ENCODE results near the gene TICAM2.

Gene TICAM2

DNA sequence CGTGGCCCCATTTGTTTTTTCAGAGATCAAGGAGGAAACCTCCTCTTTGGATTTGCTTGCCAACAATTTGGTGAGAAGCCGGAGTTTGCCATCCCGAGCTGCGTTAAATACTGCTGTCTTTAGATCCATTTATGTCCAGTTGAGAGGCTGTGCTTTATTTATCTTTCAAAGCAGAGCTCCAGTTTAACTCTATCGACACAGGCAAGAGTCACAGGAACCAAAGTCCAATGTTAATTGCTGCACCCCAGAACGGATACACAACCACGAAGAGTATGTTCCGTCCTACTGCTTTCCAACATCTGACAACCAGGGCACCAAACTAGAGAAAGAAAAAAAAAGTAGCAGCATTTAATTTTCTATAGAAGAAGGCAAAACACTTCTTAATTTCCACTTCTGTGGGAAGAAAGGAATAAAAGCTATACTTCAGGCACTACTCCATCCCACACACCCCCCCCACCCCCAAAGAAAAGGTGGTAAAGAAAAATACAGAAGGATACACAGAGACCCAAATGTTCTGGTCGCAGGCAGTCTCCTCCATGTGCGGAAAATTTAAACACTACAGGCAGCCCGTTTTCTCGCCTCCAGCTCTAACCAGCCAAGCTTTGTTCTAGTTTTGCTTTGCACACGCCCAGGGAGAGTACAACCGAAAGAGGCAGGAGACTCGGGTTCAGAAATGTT lies 58.8 kb downstream of the TICAM2 start:
- H3K4me3 Mint-ChIP-seq, result peak overlapping the region; percentile 94
- H3K4me1 Mint-ChIP-seq (ENCODE audit: low read depth), result peaks cover 57% of the 10 kb centered on the region
- H3K27me3 Mint-ChIP-seq, result no peaks in the 10 kb centered on the region
- peak overlapping the region; percentile 96 for H3K27ac Mint-ChIP-seq
- H3K9me3 Mint-ChIP-seq, result peaks cover 7% of the 10 kb centered on the region
- H3K36me3 Mint-ChIP-seq (ENCODE audit: low read depth), result peaks cover 58% of the 10 kb centered on the region

DNA sequence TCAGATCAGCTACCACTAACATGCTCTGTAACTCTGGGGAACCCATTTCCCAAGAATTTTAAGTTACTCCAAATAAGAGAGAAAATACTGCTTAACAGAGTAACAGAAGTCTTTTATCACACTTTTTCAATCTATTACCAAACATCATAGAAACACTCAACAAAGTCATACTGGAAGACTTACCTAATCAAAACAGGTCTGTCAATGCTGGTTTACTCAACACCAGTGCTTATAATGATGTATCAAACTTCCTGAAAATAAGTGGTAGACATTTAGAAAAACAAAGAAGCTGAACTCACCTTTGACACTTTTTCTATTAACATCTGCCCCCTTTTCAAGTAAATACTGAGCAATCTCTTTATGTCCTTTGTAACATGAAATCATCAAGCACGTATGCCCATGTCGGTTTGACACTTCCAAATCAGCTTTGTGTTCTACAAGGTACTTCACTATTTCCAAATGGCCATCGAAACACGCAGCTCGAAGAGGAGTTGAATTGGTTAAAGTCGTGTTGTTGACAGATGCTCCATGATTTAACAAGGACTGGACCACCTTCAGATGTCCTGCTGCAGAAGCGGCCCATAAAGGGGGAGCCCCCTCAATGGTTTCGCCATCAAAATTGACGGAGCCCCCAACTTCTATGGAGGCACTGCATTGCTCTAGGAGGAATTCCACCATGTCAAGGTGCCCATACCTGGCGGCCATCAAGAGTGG lies 59.5 kb downstream of the TICAM2 start:
- Mint-ChIP-seq H3K4me1 (ENCODE audit: low read depth) (peaks cover 64% of the 10 kb centered on the region), H3K27ac (peak overlapping the region; percentile 96), H3K9me3 (peaks cover 7% of the 10 kb centered on the region), H3K36me3 (ENCODE audit: low read depth) (peaks cover 64% of the 10 kb centered on the region), H3K27me3 (no peaks in the 10 kb centered on the region), H3K4me3 (peak overlapping the region; percentile 94)

DNA sequence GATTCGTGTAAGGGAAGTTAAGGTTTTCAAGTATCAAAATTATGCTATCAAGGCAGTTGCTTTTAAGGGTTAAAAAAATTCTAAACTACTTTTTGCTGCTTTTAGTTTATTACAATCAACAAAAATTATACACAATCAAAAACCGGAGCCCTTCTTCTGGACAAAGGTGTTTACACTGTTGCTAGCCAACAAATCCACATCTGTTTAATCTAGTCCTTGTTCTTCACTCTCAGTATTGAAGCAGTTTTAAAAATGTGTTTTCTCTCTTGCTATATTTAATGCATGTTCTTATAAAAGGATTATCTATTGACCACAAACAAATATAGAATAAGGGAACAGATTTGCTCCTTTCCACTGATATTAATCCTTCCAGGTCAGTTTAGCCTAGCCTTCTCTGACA lies 60.2 kb downstream of the TICAM2 start:
- peaks cover 70% of the 10 kb centered on the region for H3K4me1 Mint-ChIP-seq (ENCODE audit: low read depth)
- H3K36me3 Mint-ChIP-seq (ENCODE audit: low read depth), result peaks cover 71% of the 10 kb centered on the region
- H3K27me3 Mint-ChIP-seq, result no peaks in the 10 kb centered on the region
- H3K9me3 Mint-ChIP-seq, result peaks cover 7% of the 10 kb centered on the region
- H3K27ac Mint-ChIP-seq, result peak overlapping the region; percentile 96
- H3K4me3 Mint-ChIP-seq, result peak overlapping the region; percentile 94

DNA sequence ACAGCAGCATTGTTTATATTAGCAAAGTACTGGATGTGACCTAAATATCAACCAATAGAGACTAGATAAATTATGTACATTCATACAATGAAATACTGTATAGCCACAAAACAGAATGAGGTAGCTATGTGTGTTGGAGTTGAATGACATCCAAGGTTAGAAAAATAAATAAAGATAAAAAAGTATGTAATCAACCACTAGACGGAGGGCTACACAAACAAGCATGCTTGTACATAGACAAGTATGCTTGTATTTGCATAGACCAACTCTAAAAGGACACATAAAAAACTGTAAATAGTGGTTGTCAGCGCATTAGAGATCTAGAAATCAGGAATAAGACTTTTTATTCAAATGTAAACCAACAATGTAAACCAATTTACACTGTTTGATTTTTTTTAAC lies 60.7 kb downstream of the TICAM2 start:
- peaks cover 72% of the 10 kb centered on the region for H3K36me3 Mint-ChIP-seq (ENCODE audit: low read depth)
- no peaks in the 10 kb centered on the region for H3K27me3 Mint-ChIP-seq
- peak overlapping the region; percentile 94 for H3K4me3 Mint-ChIP-seq
- H3K9me3 Mint-ChIP-seq, result peaks cover 7% of the 10 kb centered on the region
- H3K4me1 Mint-ChIP-seq (ENCODE audit: low read depth), result peaks cover 75% of the 10 kb centered on the region
- H3K27ac Mint-ChIP-seq, result no peak overlapping the region

DNA sequence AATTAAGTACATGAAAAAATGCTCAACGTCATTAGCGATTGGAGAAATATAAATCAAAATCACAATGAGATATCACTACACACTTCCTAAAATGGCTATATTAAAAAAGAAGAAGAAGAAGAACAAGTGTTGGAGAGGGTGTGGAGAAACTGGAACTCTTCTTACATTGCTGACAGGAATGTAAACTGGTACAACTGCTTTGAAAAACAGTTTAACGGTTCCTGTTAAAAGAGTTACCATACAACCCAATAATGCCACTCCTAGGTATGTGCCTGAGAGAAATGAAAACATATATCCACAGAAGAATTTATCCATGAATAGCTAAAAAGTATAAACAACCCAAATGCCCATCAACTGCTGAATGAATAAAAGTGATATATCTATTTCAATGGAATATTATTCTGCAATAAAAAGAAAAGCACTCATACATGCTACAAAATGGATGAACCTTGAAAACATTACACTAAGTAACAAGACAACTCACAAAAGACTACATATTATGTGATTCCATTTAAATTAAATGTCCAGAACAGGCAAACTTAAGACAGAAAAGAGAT lies 66.7 kb downstream of the TICAM2 start:
- Mint-ChIP-seq H3K4me3 (peak overlapping the region; percentile 15), H3K27me3 (no peaks in the 10 kb centered on the region), H3K27ac (no peak overlapping the region), H3K36me3 (ENCODE audit: low read depth) (peaks cover 79% of the 10 kb centered on the region), H3K9me3 (no peaks in the 10 kb centered on the region), H3K4me1 (ENCODE audit: low read depth) (peaks cover 76% of the 10 kb centered on the region)

DNA sequence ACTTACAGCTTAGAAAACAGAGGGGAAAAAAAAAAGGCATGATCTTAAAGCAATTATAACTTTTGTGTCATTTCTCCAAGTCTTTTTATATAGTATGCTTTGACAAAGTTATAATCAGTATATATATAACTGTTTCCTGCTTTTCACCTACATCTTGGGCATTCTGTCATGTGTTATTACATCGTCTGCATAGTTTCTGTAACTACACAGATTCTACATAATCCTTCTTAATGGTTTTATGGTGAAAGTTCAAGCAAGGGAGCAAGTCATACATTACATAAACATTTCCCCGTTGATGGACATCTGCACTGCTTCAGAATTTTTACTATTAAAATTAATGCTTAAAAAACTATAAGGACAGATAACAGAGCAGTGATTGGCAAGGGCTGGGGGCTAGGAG lies 69.8 kb downstream of the TICAM2 start:
- H3K27ac Mint-ChIP-seq, result no peak overlapping the region
- peaks cover 72% of the 10 kb centered on the region for H3K4me1 Mint-ChIP-seq (ENCODE audit: low read depth)
- no peak overlapping the region for H3K4me3 Mint-ChIP-seq
- H3K9me3 Mint-ChIP-seq, result no peaks in the 10 kb centered on the region
- peaks cover 64% of the 10 kb centered on the region for H3K36me3 Mint-ChIP-seq (ENCODE audit: low read depth)
- H3K27me3 Mint-ChIP-seq, result no peaks in the 10 kb centered on the region

DNA sequence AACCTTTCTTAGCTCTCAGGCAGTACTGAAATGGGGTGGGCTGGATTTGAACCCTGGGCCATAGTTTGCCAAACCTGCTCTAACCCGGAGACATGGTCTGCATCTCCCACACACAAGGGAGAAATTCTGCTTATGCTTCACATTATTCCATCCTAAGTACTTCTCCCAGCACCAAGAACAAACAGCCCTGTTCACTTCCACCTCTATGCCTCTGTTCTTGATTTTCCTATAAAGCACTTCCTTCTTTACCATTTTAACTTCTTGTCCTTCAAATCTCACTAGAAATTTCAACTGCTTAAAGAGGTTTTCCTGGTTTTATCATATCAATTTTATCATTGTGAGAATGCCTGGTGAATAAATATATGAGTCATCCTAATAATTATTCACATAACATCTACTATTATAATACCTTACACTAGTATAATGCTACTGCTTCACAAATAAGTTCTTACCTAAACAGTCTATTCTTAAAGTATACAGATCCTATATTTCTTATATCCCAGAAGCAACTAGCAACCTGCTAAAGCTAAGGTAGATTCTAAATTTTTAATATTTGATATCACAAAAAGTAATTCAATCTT lies 70.4 kb downstream of the TICAM2 start:
- H3K27me3 Mint-ChIP-seq, result no peaks in the 10 kb centered on the region
- H3K4me1 Mint-ChIP-seq (ENCODE audit: low read depth), result peaks cover 70% of the 10 kb centered on the region
- H3K36me3 Mint-ChIP-seq (ENCODE audit: low read depth), result peaks cover 62% of the 10 kb centered on the region
- peak overlapping the region; percentile 57 for H3K27ac Mint-ChIP-seq
- no peaks in the 10 kb centered on the region for H3K9me3 Mint-ChIP-seq
- no peak overlapping the region for H3K4me3 Mint-ChIP-seq

DNA sequence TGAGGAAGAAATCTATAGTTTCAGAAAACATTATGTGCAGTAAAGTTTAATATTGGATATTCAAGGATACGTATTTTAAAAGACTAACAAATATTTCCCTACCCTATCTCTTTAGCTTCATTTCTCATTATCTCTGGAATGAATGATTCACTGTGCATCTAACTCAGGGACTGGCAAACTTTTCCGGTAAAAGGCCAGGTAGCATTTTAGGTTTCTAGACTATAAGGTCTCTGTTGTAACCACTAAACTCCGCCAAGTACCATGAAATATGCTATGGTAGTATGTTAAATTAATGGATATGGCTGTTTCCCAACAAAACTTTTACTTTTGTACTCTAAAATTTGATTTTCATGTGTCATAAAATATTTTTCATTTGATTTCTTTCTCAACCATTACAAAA lies 70.9 kb downstream of the TICAM2 start:
- H3K36me3 Mint-ChIP-seq (ENCODE audit: low read depth), result peaks cover 62% of the 10 kb centered on the region
- H3K9me3 Mint-ChIP-seq, result no peaks in the 10 kb centered on the region
- H3K4me1 Mint-ChIP-seq (ENCODE audit: low read depth), result peaks cover 65% of the 10 kb centered on the region

DNA sequence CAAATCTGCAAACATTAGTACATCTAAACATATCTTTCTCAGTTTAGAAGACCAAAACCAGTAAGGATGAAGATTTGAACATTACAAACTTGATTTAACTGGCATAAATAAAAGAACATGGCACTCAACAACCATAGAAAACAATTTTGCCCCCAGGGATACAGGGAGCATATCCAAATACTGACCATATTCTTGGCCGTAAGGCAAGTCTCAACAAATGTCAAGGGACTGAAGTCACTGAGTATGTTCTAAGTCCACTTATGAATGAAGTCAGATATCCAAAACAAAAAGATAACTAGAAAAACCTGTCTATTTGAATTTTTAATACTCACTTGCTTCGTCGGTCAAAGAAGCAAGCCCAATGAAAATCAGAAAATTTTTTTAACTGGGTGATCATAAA lies 71.9 kb downstream of the TICAM2 start:
- peaks cover 58% of the 10 kb centered on the region for H3K36me3 Mint-ChIP-seq (ENCODE audit: low read depth)
- no peak overlapping the region for H3K27ac Mint-ChIP-seq
- H3K27me3 Mint-ChIP-seq, result no peaks in the 10 kb centered on the region
- no peak overlapping the region for H3K4me3 Mint-ChIP-seq
- H3K9me3 Mint-ChIP-seq, result no peaks in the 10 kb centered on the region
- peaks cover 58% of the 10 kb centered on the region for H3K4me1 Mint-ChIP-seq (ENCODE audit: low read depth)

More for the DNA sequence above, 70.9 kb downstream of the TICAM2 start:
- Mint-ChIP-seq H3K27me3 (no peaks in the 10 kb centered on the region), H3K4me3 (no peak overlapping the region), H3K27ac (no peak overlapping the region)
